EL (cell line): ENCODE results near the gene SPINT3.

Experiments used
- DNase-seq: peaks from one replicate; pipeline ENCODE4 v3.0.0-alpha.2; 2016

Gene SPINT3

GRCh38 chr20:45515147-45515913 is at the start of gene SPINT3:
Gene SPINT3, minus strand, starts transcription at chr20:45515622. Its CDS starts 14 bp downstream, at chr20:45515608.
- no peak for DNase-seq

DNA sequence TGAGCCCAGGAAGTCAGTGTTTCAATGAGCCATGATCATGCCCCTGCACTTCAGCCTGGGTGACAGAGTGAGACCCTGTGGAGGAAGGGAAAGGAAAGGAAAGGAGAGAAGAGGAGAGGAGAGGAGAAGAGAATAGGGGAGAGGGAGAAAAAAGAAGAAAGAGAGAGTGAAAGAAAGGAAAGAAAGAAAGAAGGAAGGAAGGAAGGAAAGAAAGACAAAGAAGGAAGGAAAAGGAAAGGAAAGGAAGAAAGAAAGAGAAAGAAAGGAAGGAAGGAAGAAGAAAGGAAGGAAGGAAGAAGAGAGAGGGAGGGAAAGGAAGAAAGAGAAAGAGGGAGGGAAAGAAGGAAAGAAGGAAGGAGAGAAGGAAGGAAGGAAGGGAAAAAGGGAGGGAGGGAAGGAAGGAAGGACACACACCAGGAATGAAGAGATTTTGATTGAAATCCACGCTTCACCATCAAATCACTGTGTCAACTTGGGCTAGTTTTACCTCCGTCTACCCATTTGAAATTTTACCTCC is 49.4 kb upstream of the SPINT3 start:
- DNase-seq: no peak

DNA sequence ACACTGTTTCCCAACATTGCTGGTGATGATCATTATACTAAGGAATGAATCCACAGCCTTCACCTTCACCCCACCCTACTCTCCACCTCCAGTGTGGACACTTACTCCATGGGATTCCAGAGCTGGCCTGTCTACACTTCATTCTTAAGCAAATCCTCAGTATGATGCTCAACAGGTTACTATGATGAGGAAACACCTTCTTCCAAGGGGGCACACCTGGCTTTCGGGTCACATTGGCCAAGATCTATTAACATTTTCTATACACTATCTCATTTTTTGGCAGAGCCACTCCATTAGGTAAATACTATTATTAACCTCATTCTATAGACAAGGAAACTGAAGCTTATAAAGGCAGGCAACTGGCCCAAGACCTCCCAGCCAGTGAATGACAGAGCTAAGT is 39.8 kb upstream of the SPINT3 start:
- DNase-seq: no peak

GRCh38 chr20:45552456-45552855 is 37.0 kb upstream of the SPINT3 start:
- no peak for DNase-seq

DNA sequence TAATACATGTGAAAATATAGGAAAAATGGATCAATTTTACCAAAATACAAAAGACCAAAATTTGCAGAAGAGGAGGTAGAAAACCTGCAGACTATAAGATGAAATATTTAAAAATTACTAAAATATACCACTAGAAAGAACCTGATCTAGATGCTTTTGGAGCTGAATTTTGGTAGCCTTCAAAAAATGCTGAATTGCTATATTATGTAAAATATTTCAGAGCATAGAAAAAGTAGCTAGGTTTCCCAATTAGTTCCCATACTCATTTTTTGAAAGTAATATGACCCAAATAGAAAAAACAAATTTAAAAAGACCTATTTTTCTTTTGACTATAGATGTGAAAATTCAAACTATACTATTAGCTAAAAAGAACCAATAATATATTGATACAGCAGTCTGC is 35.3 kb upstream of the SPINT3 start:
- no peak for DNase-seq

DNA sequence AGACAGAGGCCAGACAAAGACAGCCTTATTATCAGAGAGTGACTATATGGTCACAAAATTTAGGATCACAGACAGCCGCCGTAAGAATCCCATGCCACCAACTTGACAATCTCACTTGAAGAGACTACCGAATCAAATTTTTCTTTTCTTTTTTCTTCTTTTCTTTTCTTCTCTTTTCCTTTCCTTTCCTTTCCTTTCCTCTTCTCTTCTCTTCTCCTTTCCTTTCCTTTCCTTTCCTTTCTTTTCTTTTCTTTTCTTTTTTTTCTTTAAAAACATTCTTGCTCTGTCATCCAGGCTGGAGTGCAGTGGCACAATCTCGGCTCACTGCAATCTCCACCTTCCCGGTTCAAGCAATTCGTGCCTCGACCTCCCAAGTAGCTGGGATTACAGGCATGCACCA is 33.0 kb upstream of the SPINT3 start:
- DNase-seq: no peak

- DNase-seq: no peak
Observed at GRCh38 chr20:45547206-45547770, 31.9 kb upstream of the SPINT3 start, which contains the start of gene EPPIN. Gene EPPIN, minus strand, starts transcription at chr20:45547401. Its CDS starts 44 bp downstream, at chr20:45547357.

GRCh38 chr20:45545754-45546453 is 30.5 kb upstream of the SPINT3 start:
- DNase-seq: peak; percentile 22

- DNase-seq: no peak
Observed at GRCh38 chr20:45545351-45545750, 29.9 kb upstream of the SPINT3 start.

- no peak for DNase-seq
Observed at GRCh38 chr20:45539382-45539781, 24.0 kb upstream of the SPINT3 start, which contains the start of gene WFDC6. Gene WFDC6, minus strand, starts transcription at chr20:45539482. Its CDS starts 75 bp downstream, at chr20:45539407.

- peak; percentile 47 for DNase-seq
Observed at GRCh38 chr20:45538209-45538799, 22.9 kb upstream of the SPINT3 start.

DNA sequence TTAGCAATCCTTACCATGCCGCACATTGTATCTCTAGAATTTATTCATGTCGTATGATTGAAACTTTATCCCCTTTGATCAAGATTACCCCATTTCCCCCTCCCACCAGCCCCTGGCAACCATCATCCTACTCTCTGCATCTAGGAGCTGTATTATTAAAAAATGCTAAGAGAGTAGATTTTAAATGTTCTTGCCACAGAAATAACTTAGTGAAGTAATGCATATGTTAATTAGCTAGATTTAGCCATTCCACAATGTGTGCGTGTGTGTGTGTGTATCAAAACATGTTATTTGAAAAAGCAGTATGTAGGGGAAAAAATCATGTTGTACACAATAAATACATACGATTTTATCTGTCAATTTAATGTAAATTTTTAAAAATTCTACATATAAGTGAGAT is 11.9 kb upstream of the SPINT3 start:
- no peak for DNase-seq

DNA sequence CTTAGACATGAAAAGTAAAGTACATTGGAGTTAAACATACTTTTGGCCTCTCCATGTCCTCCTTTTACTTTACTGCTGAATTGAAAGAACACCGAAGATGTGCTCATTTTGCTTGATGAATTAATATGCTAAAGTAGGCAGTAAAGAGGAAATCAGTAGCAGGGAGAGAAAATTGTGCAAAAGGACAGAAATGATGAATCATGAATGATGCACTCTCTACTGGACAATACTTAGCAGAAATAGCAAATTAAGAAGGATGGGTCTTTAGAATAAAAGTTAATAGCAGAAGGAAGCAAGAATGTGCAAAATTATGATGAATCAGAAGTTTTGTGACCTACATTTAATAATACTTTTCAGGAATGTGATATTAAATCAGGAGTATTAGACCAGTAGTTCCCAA is 8.4 kb upstream of the SPINT3 start:
- no peak for DNase-seq

DNA sequence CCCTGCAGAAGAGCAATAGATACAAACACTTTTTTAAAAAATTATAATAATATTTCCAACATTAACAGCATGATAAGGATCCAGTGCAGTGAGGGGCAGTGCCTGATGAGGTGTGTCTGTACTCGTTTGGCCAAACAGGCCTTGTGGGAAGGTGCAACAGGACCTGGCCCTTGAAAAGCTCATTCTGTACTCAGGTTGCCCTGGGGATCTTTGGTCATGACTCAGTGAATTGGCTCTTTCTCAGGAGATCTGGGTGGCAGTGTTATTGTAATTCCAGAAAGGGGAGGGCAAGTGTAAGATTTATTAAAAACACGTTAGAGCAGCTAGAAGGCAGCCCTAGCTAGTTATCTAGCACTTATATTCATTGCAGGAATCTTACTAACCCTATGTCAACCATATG is 2.9 kb upstream of the SPINT3 start:
- DNase-seq: no peak

DNA sequence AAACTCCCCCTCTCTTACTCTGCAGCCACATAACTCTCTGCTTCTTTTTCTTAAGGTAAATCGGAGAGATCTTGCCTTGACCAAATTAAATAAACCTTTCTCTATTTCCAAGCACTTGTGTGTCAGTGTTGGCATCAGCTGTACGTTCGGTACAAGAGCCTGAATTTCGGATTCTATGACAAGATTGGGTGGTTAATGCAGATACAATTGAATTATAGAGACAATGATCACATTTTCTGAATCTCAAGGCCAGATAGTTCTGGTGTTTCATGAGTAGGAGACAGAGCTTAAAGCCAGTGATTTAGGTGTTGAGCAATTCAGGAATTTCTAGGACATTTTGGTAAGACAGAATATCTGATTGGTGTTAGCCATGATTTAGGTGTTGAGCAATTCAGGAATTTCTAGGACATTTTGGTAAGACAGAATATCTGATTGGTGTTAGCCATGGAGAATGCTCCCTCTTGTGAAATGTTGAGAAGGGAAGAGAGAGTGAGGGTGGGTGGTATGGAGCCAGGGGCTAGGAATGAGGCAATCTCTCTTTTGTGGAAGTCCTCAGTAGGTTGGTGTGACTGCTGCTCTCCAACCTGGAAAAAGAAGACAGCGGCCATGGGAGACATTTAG is 5.1 kb downstream of the SPINT3 start:
- DNase-seq: no peak

GRCh38 chr20:45509091-45509490 is 6.3 kb downstream of the SPINT3 start:
- DNase-seq: no peak

DNA sequence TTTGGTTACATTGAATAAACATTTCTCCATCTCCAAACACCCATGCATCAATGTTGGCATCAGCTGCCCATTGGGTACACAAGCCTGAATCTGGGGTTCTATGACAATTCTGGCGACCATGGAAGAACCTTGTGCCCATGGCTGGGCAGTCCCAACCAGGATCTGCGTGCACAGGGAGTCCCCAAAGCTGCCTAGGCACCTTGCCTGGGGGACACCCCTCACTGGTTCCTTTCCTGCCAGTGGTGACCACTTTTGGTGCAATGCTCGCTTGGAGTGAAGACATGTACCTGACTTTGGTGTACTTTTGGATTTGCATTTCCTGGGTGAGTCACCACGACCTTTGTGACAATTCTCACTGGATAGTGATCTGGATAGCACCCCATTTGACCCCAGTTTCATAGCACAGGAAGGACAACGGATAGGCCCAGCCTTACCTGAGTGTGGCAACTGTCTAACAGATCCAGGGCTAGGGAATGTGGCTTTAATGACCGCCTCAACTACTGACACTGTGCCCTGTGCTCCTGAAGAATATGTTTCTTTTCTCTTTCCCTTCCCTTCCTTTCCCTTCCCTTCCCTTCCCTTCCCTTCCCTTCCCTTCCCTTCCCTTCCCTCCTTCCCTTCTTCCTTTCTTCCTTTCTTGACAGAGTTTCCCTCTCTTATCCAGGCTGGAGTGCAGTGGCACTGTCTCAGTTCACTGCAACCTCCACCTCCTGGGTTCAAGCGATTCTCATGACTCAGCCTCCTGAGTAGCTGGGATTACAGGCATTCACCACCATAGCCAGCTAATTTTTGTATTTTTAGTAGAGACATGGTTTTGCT is 7.1 kb downstream of the SPINT3 start:
- no peak for DNase-seq

DNA sequence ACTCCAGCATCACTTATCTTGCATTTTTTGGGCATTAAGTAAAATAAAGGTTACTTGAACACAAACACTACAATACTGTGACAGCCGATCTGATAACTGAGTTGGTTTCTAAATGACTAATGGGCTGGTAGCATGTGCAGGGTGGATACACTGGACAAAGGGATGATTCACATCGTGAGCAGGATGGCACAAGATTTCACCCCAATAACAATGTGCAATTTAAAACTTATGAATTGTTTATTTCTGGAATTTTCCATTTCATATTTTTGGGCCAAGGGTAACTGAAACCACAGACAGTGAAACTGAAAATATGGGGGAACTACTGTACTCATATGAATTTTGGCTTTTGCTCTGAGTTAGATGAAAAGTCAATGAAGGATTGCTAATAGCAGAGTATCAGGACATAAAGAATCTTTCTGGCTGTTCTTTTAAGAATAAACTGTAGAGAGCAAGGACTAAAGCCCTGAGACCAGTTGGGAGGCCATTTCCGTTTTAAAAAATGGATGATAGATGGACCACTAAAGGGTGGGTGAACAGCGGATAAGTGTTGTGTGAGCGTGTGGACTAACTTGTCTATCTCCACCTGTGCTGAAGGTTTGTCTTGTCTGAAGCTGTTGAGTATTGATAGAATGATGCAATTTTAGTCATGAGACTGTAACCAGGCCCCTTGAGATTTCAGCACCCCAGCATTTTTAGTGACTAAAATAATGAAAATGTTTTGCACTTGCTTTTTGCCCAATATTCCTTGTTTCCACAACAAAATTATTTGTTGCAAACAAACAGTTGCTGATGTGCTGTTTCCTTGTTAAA is 8.2 kb downstream of the SPINT3 start:
- no peak for DNase-seq

DNA sequence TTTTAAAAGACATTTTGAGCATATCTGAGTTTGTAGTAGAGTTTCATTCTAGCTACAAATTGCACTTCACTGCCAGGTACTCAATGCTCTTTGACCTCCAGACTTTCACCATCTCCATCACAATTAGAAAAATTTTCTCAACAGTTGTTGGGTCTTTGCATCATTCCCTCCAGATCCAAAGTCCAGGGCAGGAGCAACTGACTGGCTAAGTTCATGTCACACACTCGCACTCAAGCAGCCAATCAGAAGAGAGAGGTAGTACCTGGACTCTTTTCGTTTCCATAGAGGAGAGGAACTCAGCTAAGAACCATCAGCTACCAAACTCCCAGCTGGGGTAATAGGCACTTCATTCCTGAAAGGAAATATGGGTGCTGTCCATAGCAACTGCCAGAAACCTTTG is 9.0 kb downstream of the SPINT3 start:
- DNase-seq: no peak

DNA sequence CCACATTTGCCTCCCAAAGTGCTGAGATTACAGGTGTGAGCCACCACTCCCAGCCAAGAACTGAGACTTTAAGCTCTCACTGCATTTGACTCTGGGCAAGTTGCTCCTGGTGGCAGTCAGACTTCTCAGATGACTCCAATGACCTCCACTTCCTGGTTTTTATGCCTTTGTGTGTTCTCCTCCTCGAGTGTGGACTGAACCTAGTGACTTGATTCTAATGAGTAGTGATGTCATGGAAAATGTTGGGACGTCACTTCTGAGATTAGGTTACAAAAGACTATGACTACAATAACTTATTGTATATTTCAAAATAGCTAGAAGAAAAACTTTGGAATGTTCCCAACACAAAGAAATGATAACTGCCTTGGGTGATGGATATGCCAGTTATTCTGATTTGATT is 12.0 kb downstream of the SPINT3 start:
- DNase-seq: no peak

- DNase-seq: no peak
Observed at GRCh38 chr20:45502561-45502960, 12.9 kb downstream of the SPINT3 start.
